Superior temporal gyrus (tissue), 1 donor: ENCODE data around the gene FASN.

Source experiments
- DNase-seq: peaks from one replicate; pipeline ENCODE4 v3.0.0-alpha.2; 2016; ENCODE audit errors: extremely low spot score

Gene FASN

GRCh38 chr17:82088838-82089722 lies 9.0 kb downstream of the FASN start:
- DNase-seq: no peak

- no peak for DNase-seq
Measured at GRCh38 chr17:82087961-82088837, 9.8 kb downstream of the FASN start.

GRCh38 chr17:82086941-82087906 lies 10.8 kb downstream of the FASN start:
- no peak for DNase-seq

- DNase-seq: no peak
Measured at GRCh38 chr17:82085931-82086764, 11.9 kb downstream of the FASN start.

- DNase-seq: no peak
Measured at GRCh38 chr17:82085031-82085861, 12.8 kb downstream of the FASN start.

- DNase-seq: no peak
Measured at GRCh38 chr17:82084373-82085030, 13.5 kb downstream of the FASN start.

GRCh38 chr17:82083533-82084359 lies 14.3 kb downstream of the FASN start:
- no peak for DNase-seq

GRCh38 chr17:82083009-82083408 lies 15.0 kb downstream of the FASN start:
- DNase-seq: no peak

- DNase-seq: no peak
Measured at GRCh38 chr17:82082456-82082855, 15.6 kb downstream of the FASN start.

- DNase-seq: no peak
Measured at GRCh38 chr17:82081966-82082365, 16.1 kb downstream of the FASN start.

- no peak for DNase-seq
Measured at GRCh38 chr17:82081546-82081945, 16.5 kb downstream of the FASN start.

GRCh38 chr17:82080789-82081464 lies 17.1 kb downstream of the FASN start:
- no peak for DNase-seq

- no peak for DNase-seq
Measured at GRCh38 chr17:82080048-82080788, 17.8 kb downstream of the FASN start.

GRCh38 chr17:82079001-82079677 lies 18.9 kb downstream of the FASN start:
- no peak for DNase-seq

GRCh38 chr17:82078433-82078832 lies 19.6 kb downstream of the FASN start:
- no peak for DNase-seq

GRCh38 chr17:82077617-82078358 lies 20.2 kb downstream of the FASN start:
- DNase-seq: peak; percentile 29
